ENCODE measurements around the gene CFAP61. TPM values are rescaled to one million over a fixed set of nuclear protein-coding genes. Genes with fewer than 3 reads are reported as not detected.

CFAP61 gene
- total RNA-seq, 4 donors from 2014 or later: 0.19 to 1.4 (median 1.1) TPM

GRCh38 chr20:20271271-20271670 is 218.9 kb downstream of the CFAP61 start:
- intact Hi-C loops (cut with DNase I; ENCODE audit: low total_unique reads): no loop called here
- H3K4me3 ChIP-seq (ENCODE audit: low read depth, poor library complexity, severe bottlenecking): no peak overlapping the region
- no peak for DNase-seq (ENCODE audit: low spot score in 2 of 2)
- 76 to 86% methylated on average over 10 of the region's 10 CpGs for WGBS, 2 donors
- TF ChIP-seq POLR2A (IDR thresholded peaks at IDR 0.05) (no peak), CTCF (IDR thresholded peaks at IDR 0.05) (no peak)

GRCh38 chr20:20272686-20273085 is 220.4 kb downstream of the CFAP61 start:
- no peak overlapping the region for H3K4me3 ChIP-seq (ENCODE audit: low read depth, poor library complexity, severe bottlenecking)
- DNase-seq (ENCODE audit: low spot score in 2 of 2): no peak
- whole genome bisulfite sequencing, 2 donors: 90 to 92% methylated on average over 4 of the region's 4 CpGs
- intact Hi-C loops (cut with DNase I; ENCODE audit: low total_unique reads): no loop called here
- TF ChIP-seq CTCF (IDR thresholded peaks at IDR 0.05) (no peak), POLR2A (IDR thresholded peaks at IDR 0.05) (no peak)

- DNase-seq (ENCODE audit: low spot score in 2 of 2): no peak
- no peak overlapping the region for H3K4me3 ChIP-seq (ENCODE audit: low read depth, poor library complexity, severe bottlenecking)
- 96 to 97% methylated on average over 1 of the region's 1 CpG for WGBS, 2 donors
- intact Hi-C loops (cut with DNase I; ENCODE audit: low total_unique reads): no loop called here
- TF ChIP-seq CTCF (IDR thresholded peaks at IDR 0.05) (no peak), POLR2A (IDR thresholded peaks at IDR 0.05) (no peak)
Measured at GRCh38 chr20:20273286-20273685, 221.0 kb downstream of the CFAP61 start.

- no peak for DNase-seq (ENCODE audit: low spot score in 2 of 2)
- TF ChIP-seq CTCF (IDR thresholded peaks at IDR 0.05) (no peak), POLR2A (IDR thresholded peaks at IDR 0.05) (no peak)
- WGBS, 2 donors: 87 to 95% methylated on average over 3 of the region's 3 CpGs
- intact Hi-C loops (cut with DNase I; ENCODE audit: low total_unique reads): no loop called here
- H3K4me3 ChIP-seq (ENCODE audit: low read depth, poor library complexity, severe bottlenecking): no peak overlapping the region
Measured at GRCh38 chr20:20274821-20275220, 222.5 kb downstream of the CFAP61 start.

GRCh38 chr20:20275636-20276035 is 223.3 kb downstream of the CFAP61 start:
- TF ChIP-seq POLR2A (IDR thresholded peaks at IDR 0.05) (no peak), CTCF (IDR thresholded peaks at IDR 0.05) (no peak)
- intact Hi-C loops (cut with DNase I; ENCODE audit: low total_unique reads): no loop called here
- 40 to 51% methylated on average over 5 of the region's 5 CpGs for WGBS, 2 donors
- H3K4me3 ChIP-seq (ENCODE audit: low read depth, poor library complexity, severe bottlenecking): no peak overlapping the region
- DNase-seq (ENCODE audit: low spot score in 2 of 2): no peak

- DNase-seq (ENCODE audit: low spot score in 2 of 2): no peak
- 45 to 54% methylated on average over 26 of the region's 26 CpGs for WGBS, 2 donors
- H3K4me3 ChIP-seq (ENCODE audit: low read depth, poor library complexity, severe bottlenecking): no peak overlapping the region
- intact Hi-C loops (cut with DNase I; ENCODE audit: low total_unique reads): no loop called here
- TF ChIP-seq POLR2A (IDR thresholded peaks at IDR 0.05) (no peak), CTCF (IDR thresholded peaks at IDR 0.05) (no peak)
Measured at GRCh38 chr20:20276811-20277530, 224.6 kb downstream of the CFAP61 start.
